PC-9 (cell line): ENCODE measurements around the gene MANEA. TPM values are rescaled to one million over a fixed set of nuclear protein-coding genes. Genes with fewer than 3 reads are reported as not detected.

Experiments
- BruUV-seq: library from RNA; stranded (reverse); fragments of 400-500 nt; replicated peaks from 2 replicates; lab custom pipeline; 2021; lab: Mats Ljungman, UMichigan
- CTCF ChIA-PET: fragments of 300-600 bp; sonication (Branson Sonifier 250); formaldehyde crosslinking; loops from one replicate; lab custom pipeline; 2022; ENCODE audit warnings: antibody characterized with exemption; lab: Charles Lee
- POLR2A ChIA-PET: fragments of 300-600 bp; sonication (Branson Sonifier 250); formaldehyde crosslinking; loops from one replicate; lab custom pipeline; 2022; ENCODE audit warnings: antibody characterized with exemption; ENCODE audit not compliant: unreplicated experiment; lab: Charles Lee
- DNase-seq, 2 experiments: peaks; one replicate each; pipeline versions ENCODE4 v3.0.0 to v3.0.0-alpha.2; 2015 to 2022; ENCODE audit warnings: mixed read lengths in 1 of 2
- H2AFZ ChIP-seq: fragments of 200-600 bp; sonication (generic); 2 replicates; pipeline ENCODE4 v1.8.1; 2017; ENCODE audit warnings: antibody characterized with exemption
- H3F3A ChIP-seq: fragments of 200-600 bp; sonication (generic); 2 replicates; pipeline ENCODE4 v1.8.1; 2017; ENCODE audit warnings: antibody characterized with exemption, mild to moderate bottlenecking, low read depth; ENCODE audit not compliant: insufficient read depth
- H3K27ac ChIP-seq: fragments of 200-600 bp; sonication (generic); 2 replicates; pipeline ENCODE4 v1.6.1; 2016; ENCODE audit warnings: mixed run types
- H3K27me3 ChIP-seq: fragments of 200-600 bp; sonication (generic); 2 replicates; pipeline ENCODE4 v1.6.1; 2016; ENCODE audit warnings: low read depth, mixed run types; ENCODE audit not compliant: insufficient read depth
- H3K36me3 ChIP-seq: fragments of 200-600 bp; sonication (generic); 2 replicates; pipeline ENCODE4 v1.6.1; 2016; ENCODE audit warnings: low read depth, mixed run types
- H3K4me1 ChIP-seq: fragments of 200-600 bp; sonication (generic); replicated peaks from 2 replicates; pipeline ENCODE4 v1.6.1; 2016; ENCODE audit warnings: mixed run types; ENCODE audit not compliant: insufficient read depth
- H3K4me2 ChIP-seq: fragments of 200-600 bp; sonication (generic); 2 replicates; pipeline ENCODE4 v1.6.1; 2017; ENCODE audit warnings: mixed run types
- H3K4me3 ChIP-seq: fragments of 200-600 bp; sonication (generic); 2 replicates; pipeline ENCODE4 v1.6.1; 2016; ENCODE audit warnings: mixed run types
- H3K79me2 ChIP-seq: fragments of 200-600 bp; sonication (generic); 2 replicates; pipeline ENCODE4 v1.6.1; 2017; ENCODE audit warnings: low read depth, mixed run types
- H3K9me2 ChIP-seq: fragments of 200-600 bp; sonication (generic); 2 replicates; pipeline ENCODE4 v1.8.1; 2017; ENCODE audit warnings: mild to moderate bottlenecking; ENCODE audit not compliant: insufficient read depth
- H3K9me3 ChIP-seq: fragments of 200-600 bp; sonication (generic); 2 replicates; pipeline ENCODE4 v1.8.1; 2016; ENCODE audit warnings: low read depth; ENCODE audit not compliant: insufficient read depth
- H4K20me1 ChIP-seq: fragments of 200-600 bp; sonication (generic); 2 replicates; pipeline ENCODE4 v1.8.1; 2017; ENCODE audit not compliant: insufficient read depth
- EZH2 ChIP-seq: fragments of 200-600 bp; sonication (generic); IDR thresholded peaks from 2 replicates; pipeline ENCODE4 v1.8.0; 2017; ENCODE audit warnings: antibody characterized with exemption, low read depth
- intact Hi-C: fragments of 100-400 bp; cut with micrococcal nuclease; formaldehyde crosslinking; loops from one replicate; pipeline ENCODE4 v1.10.0; 2022; ENCODE audit not compliant: unreplicated experiment
- total RNA-seq: library from RNA; stranded (reverse); gene quantifications from 2 replicates; pipeline ENCODE4 v1.2.3, GENCODE V29; 2021
- TF ChIP-seq, protein P1 (sequence below): fragments of 200-600 bp; sonication (generic); conservative IDR thresholded peaks from 2 replicates; pipeline ENCODE4 v1.6.1; 2017; ENCODE audit warnings: mixed run types, antibody characterized with exemption, mild to moderate bottlenecking, moderate library complexity

Gene MANEA
- total RNA-seq, 1 experiment from 2014 or later = 11.0 TPM

DNA sequence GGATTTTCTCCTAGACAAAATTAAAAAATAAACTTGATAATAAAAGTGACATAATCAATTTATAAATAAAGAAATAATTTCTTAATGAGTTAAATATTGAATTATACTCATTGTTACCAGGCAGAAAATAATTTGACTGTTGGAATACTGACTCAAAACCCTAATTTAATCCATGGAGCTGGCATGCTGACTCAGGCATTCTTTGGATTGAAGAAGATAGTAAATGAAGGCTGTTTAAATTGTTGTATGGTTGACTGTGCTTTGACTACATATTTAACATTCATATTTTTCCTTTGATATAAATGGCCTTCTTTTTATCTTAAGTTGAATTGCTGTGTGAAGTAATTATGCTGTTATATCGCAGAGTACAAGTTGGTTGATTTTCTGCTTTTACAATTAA lies 11.7 kb downstream of the MANEA start:
- H3K4me1 ChIP-seq = no peaks in the 10 kb centered on the region
- no peaks in the 10 kb centered on the region for H3K9me2 ChIP-seq
- no peaks in the 10 kb centered on the region for H3K27me3 ChIP-seq
- no peaks in the 10 kb centered on the region for H4K20me1 ChIP-seq
- no peak overlapping the region for H3K4me2 ChIP-seq
- H3K9me3 ChIP-seq = no peaks in the 10 kb centered on the region; the same call in 1 of the 2 replicates
- BruUV-seq = no TSS peak
- no peak overlapping the region for H3K27ac ChIP-seq
- ChIA-PET CTCF (no interaction called here), POLR2A (no interaction called here)
- no peak for DNase-seq
- TF ChIP-seq, protein P1, sequence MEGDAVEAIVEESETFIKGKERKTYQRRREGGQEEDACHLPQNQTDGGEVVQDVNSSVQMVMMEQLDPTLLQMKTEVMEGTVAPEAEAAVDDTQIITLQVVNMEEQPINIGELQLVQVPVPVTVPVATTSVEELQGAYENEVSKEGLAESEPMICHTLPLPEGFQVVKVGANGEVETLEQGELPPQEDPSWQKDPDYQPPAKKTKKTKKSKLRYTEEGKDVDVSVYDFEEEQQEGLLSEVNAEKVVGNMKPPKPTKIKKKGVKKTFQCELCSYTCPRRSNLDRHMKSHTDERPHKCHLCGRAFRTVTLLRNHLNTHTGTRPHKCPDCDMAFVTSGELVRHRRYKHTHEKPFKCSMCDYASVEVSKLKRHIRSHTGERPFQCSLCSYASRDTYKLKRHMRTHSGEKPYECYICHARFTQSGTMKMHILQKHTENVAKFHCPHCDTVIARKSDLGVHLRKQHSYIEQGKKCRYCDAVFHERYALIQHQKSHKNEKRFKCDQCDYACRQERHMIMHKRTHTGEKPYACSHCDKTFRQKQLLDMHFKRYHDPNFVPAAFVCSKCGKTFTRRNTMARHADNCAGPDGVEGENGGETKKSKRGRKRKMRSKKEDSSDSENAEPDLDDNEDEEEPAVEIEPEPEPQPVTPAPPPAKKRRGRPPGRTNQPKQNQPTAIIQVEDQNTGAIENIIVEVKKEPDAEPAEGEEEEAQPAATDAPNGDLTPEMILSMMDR = no peak
- no peak for TF ChIP-seq EZH2
- H3K36me3 ChIP-seq = no peaks in the 10 kb centered on the region
- intact Hi-C loops = no loop called here
- H3K4me3 ChIP-seq = no peak overlapping the region
- H3F3A ChIP-seq = no peaks in the 10 kb centered on the region
- no peak overlapping the region for H2AFZ ChIP-seq
- no peaks in the 10 kb centered on the region for H3K79me2 ChIP-seq

DNA sequence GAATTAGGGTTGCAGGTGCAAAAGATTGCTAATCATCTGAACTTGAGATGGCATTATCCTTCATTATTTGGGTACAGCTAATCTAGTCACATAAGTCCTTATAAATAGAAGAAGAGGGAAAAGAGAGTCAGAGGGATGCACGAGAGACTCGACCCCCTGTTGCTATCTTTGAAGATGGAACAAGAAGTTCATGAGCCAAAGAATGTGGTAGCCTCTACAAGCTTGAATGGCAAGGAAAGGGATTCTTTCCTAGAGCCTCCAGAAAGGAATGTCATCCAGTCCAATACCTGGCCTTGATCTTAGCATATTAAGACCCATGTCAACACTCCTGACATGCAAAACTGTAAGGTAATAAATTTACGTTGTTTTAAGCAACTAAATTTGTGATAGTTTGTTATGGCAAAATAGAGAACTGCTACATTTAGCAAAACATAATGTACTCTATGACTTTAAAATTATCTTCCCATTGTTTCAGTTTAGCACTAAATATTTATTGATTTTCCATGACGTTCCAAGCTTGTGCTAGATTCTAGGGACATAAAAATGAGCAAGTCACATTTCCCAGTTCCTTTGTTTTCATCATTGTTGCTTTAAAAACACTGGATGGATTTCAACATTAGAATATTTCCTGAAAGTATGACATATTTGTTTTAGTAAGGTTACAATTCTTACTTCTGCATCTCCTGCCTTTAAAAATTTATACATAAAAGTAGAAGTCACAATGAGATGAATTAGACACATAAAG lies 12.7 kb downstream of the MANEA start:
- Histone ChIP-seq H3K4me1 (no peaks in the 10 kb centered on the region), H3K27me3 (no peaks in the 10 kb centered on the region), H3K4me2 (no peak overlapping the region), H3K79me2 (no peaks in the 10 kb centered on the region), H3F3A (no peaks in the 10 kb centered on the region), H3K4me3 (no peak overlapping the region), H4K20me1 (no peaks in the 10 kb centered on the region), H3K9me3 (no peaks in the 10 kb centered on the region), H3K27ac (no peak overlapping the region), H2AFZ (no peak overlapping the region), H3K9me2 (no peaks in the 10 kb centered on the region), H3K36me3 (no peaks in the 10 kb centered on the region)
- no TSS peak for BruUV-seq
- intact Hi-C loops = no loop called here
- no peak for TF ChIP-seq EZH2
- TF ChIP-seq, protein P1 = no peak
- ChIA-PET CTCF (no interaction called here), POLR2A (no interaction called here)
- DNase-seq = no peak

DNA sequence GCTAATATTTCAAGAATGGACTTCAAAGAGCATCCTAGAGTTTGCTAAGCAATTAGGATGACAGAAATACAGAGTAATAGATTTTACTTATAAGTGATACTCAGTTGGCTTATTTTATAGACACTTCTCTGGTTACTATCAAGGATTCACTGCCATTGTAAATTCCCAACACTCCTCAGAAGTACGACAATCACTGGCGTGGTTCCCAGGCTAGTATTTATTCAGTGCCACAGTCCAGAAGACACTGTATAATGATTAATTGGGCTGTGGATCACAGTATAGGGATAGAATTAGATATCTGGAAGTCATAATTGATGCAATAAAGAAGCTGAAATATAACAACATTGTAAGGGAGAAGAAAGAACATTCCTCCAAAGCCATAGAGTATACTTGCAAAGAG lies 15.7 kb downstream of the MANEA start:
- no peaks in the 10 kb centered on the region for H3F3A ChIP-seq
- H3K9me2 ChIP-seq = no peaks in the 10 kb centered on the region
- no peak overlapping the region for H3K27ac ChIP-seq
- ChIA-PET POLR2A (no interaction called here), CTCF (no interaction called here)
- no peak overlapping the region for H3K4me2 ChIP-seq
- H3K4me1 ChIP-seq = peaks cover 11% of the 10 kb centered on the region
- BruUV-seq = no TSS peak
- DNase-seq = no peak
- TF ChIP-seq EZH2 = no peak
- TF ChIP-seq, protein P1 = no peak
- no peak overlapping the region for H3K4me3 ChIP-seq
- H3K36me3 ChIP-seq = no peaks in the 10 kb centered on the region
- H2AFZ ChIP-seq = no peak overlapping the region
- no peaks in the 10 kb centered on the region for H4K20me1 ChIP-seq
- no peaks in the 10 kb centered on the region for H3K9me3 ChIP-seq
- H3K27me3 ChIP-seq = no peaks in the 10 kb centered on the region
- H3K79me2 ChIP-seq = no peaks in the 10 kb centered on the region
- intact Hi-C loops = no loop called here
